Activated CD4-positive, alpha-beta T cell treated with anti-CD3 and anti-CD28 coated beads, Interleukin-2, amount 10 ng/mL, durations not matched to agents 7 days and 5 days (primary cell): ENCODE results near the gene NUPR2. TPM values are rescaled to one million over a fixed set of nuclear protein-coding genes. Genes with fewer than 3 reads are reported as not detected.
"Not testable (repeated sequence)": the region's sequence is repeated elsewhere in the genome, so short reads cannot be mapped to it uniquely, and the experiment has no call there.

Experiments used
- CTCF ChIA-PET: fragments of 350-600 bp; sonication (Branson Sonifier 250); formaldehyde crosslinking; loops from one replicate; lab custom pipeline; 2021; ENCODE audit warnings: antibody characterized with exemption; lab: Charles Lee
- POLR2A ChIA-PET: fragments of 350-600 bp; sonication (Branson Sonifier 250); formaldehyde crosslinking; loops from one replicate; lab custom pipeline; 2021; ENCODE audit warnings: antibody characterized with exemption; lab: Charles Lee
- DNase-seq: peaks from one replicate; pipeline ENCODE4 v3.0.0-alpha.2; 2020
- H3K27ac Mint-ChIP-seq: one replicate; pipeline ENCODE4 v1.8.0; 2021; ENCODE audit warnings: mild to moderate bottlenecking, moderate library complexity, mixed read lengths
- H3K27me3 Mint-ChIP-seq: one replicate; pipeline ENCODE4 v1.8.0; 2021; ENCODE audit warnings: mixed read lengths
- H3K36me3 Mint-ChIP-seq: one replicate; pipeline ENCODE4 v1.8.0; 2021; ENCODE audit warnings: low read depth, mixed read lengths
- H3K4me1 Mint-ChIP-seq: one replicate; pipeline ENCODE4 v1.8.0; 2021; ENCODE audit warnings: mixed read lengths
- H3K4me3 Mint-ChIP-seq: one replicate; pipeline ENCODE4 v1.8.0; 2021; ENCODE audit warnings: mild to moderate bottlenecking, moderate library complexity, mixed read lengths
- H3K9me3 Mint-ChIP-seq: one replicate; pipeline ENCODE4 v1.8.0; 2021; ENCODE audit warnings: mixed read lengths
- total RNA-seq, 2 experiments: library from RNA; stranded (reverse); gene quantifications; one replicate each; pipeline ENCODE4 v1.2.3, GENCODE V29; 2021

The NUPR2 gene
- total RNA-seq, 2 experiments from 2014 or later: not detected

DNA sequence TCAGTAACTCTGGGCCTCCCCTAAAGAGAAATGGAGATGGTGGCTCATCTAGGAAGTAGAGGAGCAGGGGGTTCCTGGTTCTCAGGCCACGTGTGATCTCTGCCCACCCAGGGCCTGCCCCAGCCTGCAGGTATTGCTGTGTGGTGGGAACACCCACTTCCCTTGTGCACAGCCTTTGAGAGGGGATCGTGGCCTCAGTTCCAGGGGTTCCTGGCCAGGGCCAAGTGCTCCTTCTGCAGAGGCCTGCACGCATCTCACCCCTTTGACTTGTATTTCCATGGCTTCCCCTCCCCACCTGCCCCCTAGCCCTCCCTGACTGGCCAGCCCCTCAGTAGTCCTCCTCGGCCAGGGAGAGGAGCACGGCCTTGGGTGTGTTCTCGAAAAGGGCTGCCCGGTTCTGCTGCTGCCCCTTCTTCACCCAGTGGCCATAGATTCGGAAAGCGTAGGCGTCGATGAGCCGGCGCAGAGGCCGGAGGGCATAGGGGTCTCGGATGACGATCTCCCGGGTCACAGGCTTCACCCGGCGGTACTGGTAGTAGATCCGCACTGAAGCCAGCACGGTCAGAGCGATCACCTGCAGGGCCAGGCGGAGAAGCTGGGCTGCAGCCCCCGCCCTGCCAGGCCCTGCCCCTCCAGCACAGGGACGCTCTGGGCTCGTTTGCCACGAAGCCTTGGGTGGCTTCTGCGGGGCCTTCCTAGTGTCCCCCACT is 35.3 kb downstream of the NUPR2 start:
- CTCF ChIA-PET, H3K4me3 Mint-ChIP-seq, H3K9me3 Mint-ChIP-seq, H3K36me3 Mint-ChIP-seq, H3K27ac Mint-ChIP-seq, H3K4me1 Mint-ChIP-seq, DNase-seq, H3K27me3 Mint-ChIP-seq, POLR2A ChIA-PET: not testable (repeated sequence)

DNA sequence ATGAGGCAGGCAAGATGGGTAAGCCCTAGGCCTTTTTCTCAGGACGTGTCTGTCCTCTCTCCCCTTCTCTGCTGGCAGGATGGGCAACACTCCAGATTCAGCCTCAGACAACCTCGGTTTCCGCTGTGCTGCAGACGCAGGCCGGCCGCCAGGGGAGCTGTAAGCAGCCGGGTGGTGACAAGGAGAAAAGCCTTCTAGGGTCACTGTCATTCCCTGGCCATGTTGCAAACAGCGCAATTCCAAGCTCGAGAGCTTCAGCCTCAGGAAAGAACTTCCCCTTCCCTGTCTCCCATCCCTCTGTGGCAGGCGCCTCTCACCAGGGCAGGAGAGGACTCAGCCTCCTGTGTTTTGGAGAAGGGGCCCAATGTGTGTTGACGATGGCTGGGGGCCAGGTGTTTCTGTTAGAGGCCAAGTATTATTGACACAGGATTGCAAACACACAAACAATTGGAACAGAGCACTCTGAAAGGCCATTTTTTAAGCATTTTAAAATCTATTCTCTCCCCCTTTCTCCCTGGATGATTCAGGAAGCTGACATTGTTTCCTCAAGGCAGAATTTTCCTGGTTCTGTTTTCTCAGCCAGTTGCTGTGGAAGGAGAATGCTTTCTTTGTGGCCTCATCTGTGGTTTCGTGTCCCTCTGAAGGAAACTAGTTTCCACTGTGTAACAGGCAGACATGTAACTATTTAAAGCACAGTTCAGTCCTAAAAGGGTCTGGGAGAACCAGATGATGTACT is 36.6 kb downstream of the NUPR2 start:
- Mint-ChIP-seq H3K36me3 (peaks cover 8% of the 10 kb centered on the region), H3K4me3 (no peak overlapping the region)

DNA sequence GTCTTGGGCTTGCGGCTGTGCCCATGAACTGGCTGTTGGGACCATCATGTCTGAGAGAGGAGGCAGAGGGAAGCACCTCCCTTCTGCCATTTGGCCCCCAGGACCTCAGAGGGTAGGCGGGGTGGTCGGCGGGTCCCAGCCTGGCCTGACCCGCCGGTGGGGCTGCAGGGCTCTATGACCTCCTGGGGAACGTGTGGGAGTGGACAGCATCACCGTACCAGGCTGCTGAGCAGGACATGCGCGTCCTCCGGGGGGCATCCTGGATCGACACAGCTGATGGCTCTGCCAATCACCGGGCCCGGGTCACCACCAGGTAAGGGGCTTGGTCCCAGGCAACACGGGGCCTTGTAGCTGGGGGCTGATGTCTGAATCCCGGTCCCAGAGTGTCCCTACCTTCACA is 38.0 kb downstream of the NUPR2 start:
- POLR2A ChIA-PET: no interaction called here
- Mint-ChIP-seq H3K27ac (no peak overlapping the region), H3K36me3 (peaks cover 13% of the 10 kb centered on the region), H3K9me3 (no peaks in the 10 kb centered on the region), H3K27me3 (no peaks in the 10 kb centered on the region), H3K4me1 (peaks cover 6% of the 10 kb centered on the region), H3K4me3 (no peak overlapping the region)
- DNase-seq: no peak
- CTCF ChIA-PET: no interaction called here

More for the DNA sequence above, 36.6 kb downstream of the NUPR2 start:
- Mint-ChIP-seq H3K27me3 (no peaks in the 10 kb centered on the region), H3K27ac (no peak overlapping the region), H3K4me1 (no peaks in the 10 kb centered on the region), H3K9me3 (no peaks in the 10 kb centered on the region)
- ChIA-PET CTCF (no interaction called here), POLR2A (no interaction called here)
- DNase-seq: no peak

DNA sequence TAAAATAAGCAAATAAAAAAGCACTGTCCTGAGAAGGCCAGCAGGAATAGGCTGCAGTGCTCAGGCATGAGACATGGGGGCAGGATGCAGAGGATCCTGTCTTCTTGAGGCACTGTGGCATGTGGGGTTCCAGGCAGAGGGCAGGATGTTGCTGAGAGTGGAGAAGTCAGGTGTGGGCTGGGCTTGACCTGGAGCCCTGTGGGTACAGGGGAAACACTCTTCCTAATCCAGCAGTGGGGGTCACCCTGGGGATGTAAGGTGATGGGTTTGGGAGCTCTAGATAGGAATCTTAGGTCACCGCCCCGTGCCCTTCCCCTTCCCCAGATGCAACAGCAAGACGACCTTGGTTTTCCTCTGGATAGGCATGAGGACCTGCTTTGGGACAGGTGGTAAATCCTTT is 38.5 kb downstream of the NUPR2 start:
- no peaks in the 10 kb centered on the region for H3K27me3 Mint-ChIP-seq
- no peaks in the 10 kb centered on the region for H3K9me3 Mint-ChIP-seq
- CTCF ChIA-PET: no interaction called here
- H3K27ac Mint-ChIP-seq: no peak overlapping the region
- H3K4me1 Mint-ChIP-seq: peaks cover 6% of the 10 kb centered on the region
- DNase-seq: no peak
- no peak overlapping the region for H3K4me3 Mint-ChIP-seq
- POLR2A ChIA-PET: no interaction called here
- H3K36me3 Mint-ChIP-seq: peaks cover 16% of the 10 kb centered on the region

DNA sequence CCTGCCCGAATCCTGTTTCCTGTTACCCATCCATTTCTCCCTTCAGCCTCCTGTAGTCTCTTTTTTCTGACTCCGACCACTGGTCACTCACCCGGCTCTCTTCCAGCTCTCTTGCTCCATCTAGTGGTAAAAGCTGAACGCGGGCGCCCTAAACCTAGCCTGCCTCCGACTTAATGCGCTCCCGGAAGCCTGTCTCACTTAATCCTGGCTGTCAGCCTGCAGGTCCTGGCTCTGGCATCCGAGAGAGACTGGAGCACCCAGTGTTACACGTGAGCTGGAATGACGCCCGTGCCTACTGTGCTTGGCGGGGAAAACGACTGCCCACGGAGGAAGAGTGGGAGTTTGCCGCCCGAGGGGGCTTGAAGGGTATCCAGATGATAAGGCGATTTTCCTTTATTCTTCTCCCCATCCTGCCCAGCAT is 41.8 kb downstream of the NUPR2 start:
- peak; percentile 69 for DNase-seq
- Mint-ChIP-seq H3K36me3 (peaks cover 24% of the 10 kb centered on the region), H3K27me3 (no peaks in the 10 kb centered on the region), H3K9me3 (no peaks in the 10 kb centered on the region), H3K4me3 (no peak overlapping the region), H3K4me1 (peaks cover 6% of the 10 kb centered on the region), H3K27ac (no peak overlapping the region)
- ChIA-PET POLR2A (interaction anchor here (0.6 kb wide), 1 partner anchor 12 kb away, joined by 4 read pairs; no protein-coding TSS in a partner anchor), CTCF (interaction anchor here (0.8 to 3.1 kb wide), 18 partner anchors 9 to 560 kb away, joined by 3 to 13 read pairs (median 4); partner anchors contain the start of genes CCT6A, PSPH and SUMF2)

DNA sequence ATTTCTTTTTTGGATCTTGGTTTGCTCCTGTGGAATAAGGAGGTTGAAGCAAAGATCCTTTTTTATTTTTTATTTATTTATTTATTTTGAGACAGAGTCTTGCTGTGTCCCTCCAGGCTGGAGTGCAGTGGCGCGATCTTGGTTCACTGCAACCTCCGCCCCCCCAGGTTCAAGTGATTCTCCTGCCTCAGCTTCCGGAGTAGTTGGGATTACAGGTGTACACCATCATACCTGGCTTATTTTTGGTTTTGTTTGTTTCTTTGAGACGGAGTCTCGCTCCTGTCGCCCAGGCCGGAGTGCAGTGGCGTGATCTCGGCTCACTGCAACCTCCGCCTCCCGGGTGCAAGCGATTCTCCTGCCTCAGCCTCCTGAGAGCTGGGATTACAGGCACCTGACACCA is 49.8 kb downstream of the NUPR2 start:
- POLR2A ChIA-PET, H3K9me3 Mint-ChIP-seq, H3K27me3 Mint-ChIP-seq, H3K27ac Mint-ChIP-seq, DNase-seq, H3K4me3 Mint-ChIP-seq: not testable (repeated sequence)
- Mint-ChIP-seq H3K4me1 (peaks cover 28% of the 10 kb centered on the region), H3K36me3 (peaks cover 42% of the 10 kb centered on the region)
- CTCF ChIA-PET: interaction anchor here (1.4 kb wide), 3 partner anchors 8 to 17 kb away, joined by 3 to 5 read pairs (median 4); partner anchors contain the start of genes CCT6A and PSPH

Other genes with a start within 250 kb of the NUPR2 start
- gene ZNF713, start 229.0 kb downstream of the NUPR2 start, total RNA-seq: 1 to 10 TPM; 2.5 to 4.2 TPM
- 10 to 100 TPM; 11.8 to 14.9 TPM for gene MRPS17, start 164.5 kb downstream of the NUPR2 start, total RNA-seq
- 10 to 100 TPM; 35.4 to 38.6 TPM for gene NIPSNAP2, start 151.8 kb downstream of the NUPR2 start, total RNA-seq
- gene PSPH, start 65.0 kb downstream of the NUPR2 start, total RNA-seq: 10 to 100 TPM in 1 of 2 experiments, 1 to 10 TPM in 1; 9.6 to 11.2 TPM
- gene CCT6A, start 64.7 kb downstream of the NUPR2 start, total RNA-seq: 100 to 1,000 TPM; 116 to 123 TPM
- gene SUMF2, start 52.1 kb downstream of the NUPR2 start, total RNA-seq: 100 to 1,000 TPM; 128 to 133 TPM
- gene PHKG1, start 23.5 kb downstream of the NUPR2 start, total RNA-seq: 1 to 10 TPM; 1.0 to 2.5 TPM
- gene CHCHD2, start 9.9 kb downstream of the NUPR2 start, total RNA-seq: 100 to 1,000 TPM; 375 to 407 TPM